ENCODE data around the gene ETV3.
A peak's percentile ranks its signal among the peaks of the same experiment; 100 is the strongest.

Gene ETV3

DNA sequence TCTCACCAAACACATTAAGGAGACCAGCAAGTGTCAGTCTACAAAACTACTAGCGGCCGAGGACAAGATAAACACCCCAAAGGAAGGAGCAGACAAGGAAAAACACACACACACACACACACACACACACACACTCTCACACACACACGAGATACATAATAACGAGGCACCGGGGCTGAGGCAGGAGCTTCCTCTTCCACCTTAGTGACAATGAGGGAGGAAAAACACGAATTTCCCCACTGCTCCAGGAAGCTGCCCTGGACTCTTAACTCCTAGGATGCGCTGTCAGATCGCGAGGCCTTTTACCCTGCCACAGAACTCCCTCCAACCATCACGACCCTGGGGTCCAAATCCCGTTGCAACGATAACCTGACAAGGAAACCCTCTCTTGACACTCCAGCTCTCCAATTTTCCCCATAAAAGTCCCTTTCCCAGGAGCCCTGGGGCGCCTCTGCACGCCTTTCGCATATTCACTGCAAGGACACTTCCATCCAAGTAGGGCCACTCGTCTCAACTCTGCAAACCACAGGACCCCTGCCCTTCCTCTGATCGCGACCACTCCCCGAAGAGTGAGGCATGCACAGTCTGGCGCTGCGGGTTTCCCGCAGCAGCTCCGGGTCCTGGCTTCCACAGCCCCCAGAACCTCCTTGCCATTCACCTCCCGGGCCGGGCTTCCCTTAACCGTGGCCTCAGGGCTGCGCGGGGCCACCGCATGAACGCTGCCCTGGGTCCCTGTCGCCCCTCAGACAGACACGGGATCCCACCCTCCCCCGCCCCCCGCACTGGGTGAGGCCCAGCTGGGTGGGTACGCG is 581 bp downstream of the ETV3 start:
- DNase-seq = no peak

DNA sequence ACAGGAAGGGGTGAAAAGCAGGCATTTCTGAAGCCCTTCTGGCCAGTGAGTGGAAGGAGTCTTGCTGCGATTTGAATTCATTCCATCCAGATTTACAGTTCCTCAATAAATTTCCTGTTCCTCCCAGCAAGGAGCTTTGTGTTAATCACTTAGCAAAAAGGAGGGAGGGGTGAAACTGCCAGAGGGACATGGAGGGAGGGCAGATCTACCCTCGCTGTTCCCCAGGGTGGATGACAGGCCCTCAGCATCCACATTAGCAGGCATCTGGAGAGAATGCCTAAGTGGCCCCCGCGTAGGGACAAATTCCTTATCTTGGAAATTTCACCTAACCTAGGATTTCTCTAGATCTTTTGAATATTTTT is 1.2 kb downstream of the ETV3 start:
- no peak for DNase-seq

- DNase-seq = peak; percentile 27
Observed at GRCh38 chr1:157136133-157136532, 2.1 kb downstream of the ETV3 start.

GRCh38 chr1:157135646-157136045 is 2.5 kb downstream of the ETV3 start:
- no peak for DNase-seq

GRCh38 chr1:157135070-157135469 is 3.1 kb downstream of the ETV3 start:
- no peak for DNase-seq

DNA sequence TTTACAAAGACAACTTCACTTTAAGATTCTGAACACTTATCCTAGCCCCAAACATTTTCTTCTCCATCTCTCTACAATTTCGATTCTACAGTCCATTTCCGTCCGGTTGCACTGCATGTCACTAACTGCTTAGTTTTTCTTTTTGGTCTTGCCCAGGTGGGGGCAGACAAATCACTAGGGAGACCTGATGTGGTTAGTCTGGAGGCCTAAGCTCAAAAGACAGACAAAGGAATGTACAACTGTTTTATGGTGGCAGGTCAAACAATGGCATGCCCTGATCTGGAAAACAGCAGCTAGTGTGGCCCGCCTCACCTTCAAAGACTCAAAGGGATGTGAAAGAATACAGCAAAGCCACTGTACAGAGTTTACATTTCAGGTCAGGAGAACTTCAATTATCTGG is 3.8 kb downstream of the ETV3 start:
- no peak for DNase-seq

- peak; percentile 62 for DNase-seq
Observed at GRCh38 chr1:157133426-157133825, 4.8 kb downstream of the ETV3 start.

DNA sequence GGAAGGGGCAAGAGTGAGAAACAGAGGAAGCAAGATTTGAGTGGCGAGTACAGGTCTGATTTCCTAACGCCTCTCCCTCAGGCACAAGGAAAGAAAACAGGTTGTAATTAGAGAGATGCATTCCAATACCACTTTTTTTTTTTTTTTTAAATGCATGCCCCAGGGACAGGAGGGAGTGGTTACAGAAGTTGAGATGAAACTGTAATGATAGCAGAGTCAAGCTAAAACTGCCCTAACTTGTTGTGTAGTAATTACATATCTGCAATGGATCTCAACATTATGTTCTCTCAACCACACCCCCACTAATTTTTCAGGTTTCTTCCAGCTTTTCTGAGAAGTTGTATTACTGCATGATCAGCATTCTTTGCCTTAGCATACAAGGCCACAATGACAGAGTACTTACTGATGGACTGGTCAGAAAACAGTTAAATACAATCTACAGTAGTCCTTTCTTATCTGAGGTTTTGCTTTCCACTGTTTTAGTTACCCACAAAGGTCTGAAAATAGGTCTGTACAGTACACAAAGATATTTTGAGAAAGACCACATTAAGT is 5.5 kb downstream of the ETV3 start:
- no peak for DNase-seq

DNA sequence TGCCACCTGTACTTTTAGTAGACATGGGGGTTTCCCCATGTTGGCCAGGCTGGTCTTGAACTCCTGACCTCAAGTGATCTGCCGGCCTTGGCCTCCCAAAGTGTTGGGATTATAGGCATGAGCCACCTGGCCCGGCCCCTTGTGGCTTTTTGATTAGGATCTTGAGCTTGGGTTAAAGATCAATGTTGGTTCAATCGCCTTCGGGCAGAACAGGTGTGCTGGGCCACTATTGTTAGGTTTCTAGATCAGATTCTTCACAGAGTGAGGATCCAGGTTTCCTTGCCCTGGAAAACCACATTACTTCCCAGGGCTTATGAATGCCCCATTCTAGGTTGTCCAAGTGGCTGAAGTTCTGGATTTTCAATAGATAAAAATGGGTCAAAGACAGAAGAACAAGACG is 6.1 kb downstream of the ETV3 start:
- no peak for DNase-seq

- DNase-seq = no peak
Observed at GRCh38 chr1:157131281-157131680, 6.9 kb downstream of the ETV3 start.

- no peak for DNase-seq
Observed at GRCh38 chr1:157124855-157125254, 13.3 kb downstream of the ETV3 start.

GRCh38 chr1:157119448-157119847 is 18.7 kb downstream of the ETV3 start:
- DNase-seq = no peak

GRCh38 chr1:157119008-157119407 is 19.2 kb downstream of the ETV3 start:
- DNase-seq = no peak

DNA sequence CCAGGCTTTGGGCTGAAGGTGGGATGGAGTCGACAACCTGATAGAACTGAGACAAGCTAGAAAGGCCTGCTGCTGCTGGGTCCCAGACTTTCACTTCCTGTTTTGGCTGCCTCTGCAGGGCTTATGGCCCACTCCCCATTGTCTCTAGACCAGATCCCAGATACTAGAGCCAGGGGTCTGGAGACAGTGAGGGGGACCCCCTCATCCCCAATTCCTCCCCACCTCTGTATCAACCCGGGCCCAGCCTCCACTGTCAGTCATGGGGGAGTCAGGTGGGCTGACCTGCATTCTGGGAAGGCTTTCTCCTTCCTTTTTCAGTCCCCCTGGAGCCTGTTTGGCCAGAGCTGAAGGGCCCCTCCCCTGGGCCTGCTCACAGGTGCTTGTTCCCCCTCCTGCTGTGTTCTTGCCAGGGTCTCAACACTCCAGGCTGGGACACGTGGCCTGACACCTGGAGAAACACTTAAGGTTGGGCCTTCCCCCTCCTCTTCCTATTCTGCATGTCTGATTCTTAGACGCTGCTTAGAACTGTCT is 20.6 kb downstream of the ETV3 start:
- DNase-seq = no peak

DNA sequence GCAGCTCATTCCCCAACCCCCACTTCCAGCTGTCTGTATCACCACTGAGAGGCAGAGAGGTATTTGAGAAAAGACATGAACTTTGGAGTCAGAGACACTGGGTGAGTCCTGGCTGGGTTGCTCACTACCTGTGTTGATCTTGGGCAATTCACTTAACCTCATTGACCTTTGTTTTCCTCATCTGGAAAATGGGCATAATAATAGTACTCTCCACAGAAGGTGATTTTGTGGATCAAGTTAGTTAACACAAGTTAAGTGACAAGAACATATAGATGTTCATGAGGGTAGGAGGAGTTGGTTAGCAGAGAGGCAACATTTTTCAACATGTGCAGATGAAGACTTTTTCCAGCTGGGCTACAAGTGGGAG is 21.5 kb downstream of the ETV3 start:
- DNase-seq = no peak

DNA sequence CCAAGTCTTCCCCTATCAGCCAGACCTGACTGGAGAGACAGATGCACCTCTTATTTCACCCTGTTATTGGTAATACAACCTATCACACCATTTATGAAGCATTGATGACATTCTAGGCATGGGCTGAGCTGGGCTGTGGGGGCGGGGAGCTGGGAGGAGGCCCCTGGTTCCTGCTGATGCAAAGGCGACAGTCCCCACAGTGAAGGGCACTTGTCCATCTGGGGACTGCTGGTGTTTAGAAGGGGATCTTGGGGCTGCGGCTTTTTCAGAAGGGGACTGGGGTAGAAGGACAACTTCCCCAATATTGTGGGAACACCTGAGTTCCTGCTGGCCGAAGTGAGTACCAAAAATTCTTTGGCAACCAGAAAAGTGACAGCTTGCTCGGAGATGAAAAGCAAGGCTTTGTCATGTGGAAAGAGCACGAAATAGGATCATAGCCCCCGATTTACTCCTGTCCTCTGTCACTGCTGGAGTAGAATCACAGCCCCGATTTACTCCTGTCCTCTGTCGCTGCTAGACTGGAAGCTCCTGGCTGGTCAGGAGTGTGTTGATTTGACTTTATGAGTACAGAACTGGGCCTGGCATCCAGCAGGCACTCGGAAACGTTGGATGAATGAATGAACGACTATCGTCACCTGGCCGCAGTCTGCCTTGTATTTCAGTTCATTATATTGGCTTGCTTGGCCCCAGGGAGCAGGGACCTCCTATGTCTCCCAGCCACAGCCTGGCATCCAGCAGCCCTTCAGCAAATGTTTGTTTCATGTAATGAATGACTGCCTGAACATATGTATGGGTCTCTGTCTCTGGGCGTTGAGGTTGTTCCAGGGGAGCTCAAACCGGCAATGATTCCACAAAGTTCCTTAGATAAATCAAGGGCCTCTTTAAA is 22.1 kb downstream of the ETV3 start:
- DNase-seq = no peak

GRCh38 chr1:157115429-157115838 is 22.8 kb downstream of the ETV3 start:
- DNase-seq = no peak

DNA sequence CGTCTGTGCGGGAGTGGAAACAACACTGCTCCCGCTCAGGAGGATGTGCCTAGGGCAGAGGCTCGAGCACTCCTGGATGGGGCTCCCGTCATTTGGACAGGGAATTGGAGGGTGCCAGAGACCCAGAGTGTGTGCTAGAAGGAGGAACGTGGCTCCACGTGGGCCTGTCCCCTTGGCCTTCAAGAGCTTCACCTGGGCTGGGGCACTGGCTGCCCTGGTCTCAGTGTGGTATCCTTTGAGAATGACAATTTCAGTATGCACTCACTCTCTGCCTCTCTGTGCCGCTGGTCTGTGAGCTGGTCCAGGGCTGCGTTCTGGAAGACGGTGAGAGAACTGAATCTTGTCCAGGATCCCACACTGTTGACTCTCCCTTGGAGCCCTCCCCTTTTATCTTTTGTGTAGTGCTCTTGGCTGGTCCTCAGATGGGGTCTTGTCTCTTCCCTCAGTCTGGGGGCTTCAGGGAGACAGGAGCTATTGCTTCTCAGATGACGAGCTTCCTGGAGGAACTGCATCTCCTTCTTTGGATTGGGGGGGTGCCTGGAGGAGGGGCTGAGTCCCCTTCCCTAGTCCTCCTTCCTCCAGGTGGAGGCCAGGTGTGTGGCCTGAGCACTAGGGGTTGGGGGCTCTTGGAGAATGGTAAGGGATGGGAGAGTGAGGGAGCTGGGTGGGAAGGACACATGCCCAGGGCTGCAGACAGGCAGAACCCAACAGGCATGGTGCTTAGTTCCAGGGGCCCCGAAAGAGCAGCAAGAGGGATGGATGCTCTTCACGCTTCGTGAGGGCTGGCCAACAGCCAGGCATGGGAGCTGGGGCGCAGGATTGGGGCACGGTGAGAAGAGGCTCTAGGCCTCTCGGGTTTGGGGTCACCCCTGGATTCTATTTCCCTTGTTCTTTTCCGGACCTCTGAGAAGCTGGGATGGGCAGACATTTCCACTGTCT is 23.7 kb downstream of the ETV3 start:
- DNase-seq = no peak

- DNase-seq = no peak
Observed at GRCh38 chr1:157113631-157114030, 24.6 kb downstream of the ETV3 start.

GRCh38 chr1:157113106-157113505 is 25.1 kb downstream of the ETV3 start:
- no peak for DNase-seq

DNA sequence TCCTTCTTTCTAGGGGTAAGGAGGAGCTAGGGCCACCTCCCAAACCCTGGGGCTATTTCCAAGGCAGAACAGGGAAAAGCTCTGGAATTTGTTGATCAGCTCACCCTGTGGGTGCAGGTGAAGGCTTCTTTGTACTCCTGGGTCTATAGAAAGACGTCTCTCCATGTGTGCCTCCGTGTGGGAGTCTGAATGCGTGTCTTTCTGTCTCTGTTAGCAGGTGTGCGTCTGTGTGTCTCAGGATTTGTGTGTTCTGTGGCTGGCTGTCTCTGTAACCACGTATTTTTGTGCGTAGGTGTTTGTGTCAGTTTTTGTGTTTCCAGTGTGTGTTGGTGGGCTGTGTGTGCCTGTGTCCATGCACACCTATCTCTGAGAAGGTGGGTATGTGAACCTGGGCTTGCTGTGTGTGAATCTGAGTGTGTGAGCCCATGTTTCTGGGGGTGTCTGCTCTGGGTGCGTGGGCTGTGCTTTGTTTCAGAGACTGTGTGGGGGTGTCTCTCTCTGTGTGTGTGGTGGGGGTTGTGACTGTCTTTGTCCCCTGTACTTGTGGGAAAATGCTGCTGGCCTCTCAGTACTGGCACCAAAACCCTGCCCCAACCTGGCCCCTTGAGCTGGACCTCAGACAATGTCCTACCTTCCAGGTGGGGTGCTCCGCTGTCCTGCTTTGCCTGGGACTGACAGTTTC is 25.9 kb downstream of the ETV3 start:
- no peak for DNase-seq
